GM23248 (cell line): Measurements from ENCODE around the gene MANBA. TPM values are rescaled to one million over a fixed set of nuclear protein-coding genes. Genes with fewer than 3 reads are reported as not detected.

ENCODE experiments used
- DNase-seq: peaks from one replicate; pipeline ENCODE4 v3.0.0-alpha.2; 2015
- H2AFZ ChIP-seq: fragments of 200-600 bp; sonication (generic); 2 replicates; pipeline ENCODE4 v1.6.1; 2016; ENCODE audit warnings: antibody characterized with exemption
- H3F3A ChIP-seq: fragments of 200-600 bp; sonication (generic); 2 replicates; pipeline ENCODE4 v1.6.1; 2016; ENCODE audit warnings: mild to moderate bottlenecking, antibody characterized with exemption, mixed run types; ENCODE audit not compliant: insufficient read depth
- H3K27ac ChIP-seq: fragments of 200-600 bp; sonication (generic); 2 replicates; pipeline ENCODE4 v1.5.1; 2016; ENCODE audit warnings: mild to moderate bottlenecking
- H3K27me3 ChIP-seq: fragments of 200-600 bp; sonication (generic); replicated peaks from 2 replicates; pipeline ENCODE4 v1.6.1; 2016; ENCODE audit warnings: mild to moderate bottlenecking; ENCODE audit not compliant: insufficient read depth
- H3K36me3 ChIP-seq: fragments of 200-600 bp; sonication (generic); 2 replicates; pipeline ENCODE4 v1.6.1; 2016; ENCODE audit warnings: low read depth, mild to moderate bottlenecking
- H3K4me1 ChIP-seq: fragments of 200-600 bp; sonication (generic); 2 replicates; pipeline ENCODE4 v1.6.1; 2016; ENCODE audit warnings: mild to moderate bottlenecking; ENCODE audit not compliant: insufficient read depth
- H3K4me2 ChIP-seq: fragments of 200-600 bp; sonication (generic); one replicate; pipeline ENCODE4 v1.6.1; 2016; ENCODE audit warnings: mild to moderate bottlenecking; ENCODE audit not compliant: unreplicated experiment
- H3K4me3 ChIP-seq: fragments of 200-600 bp; sonication (generic); 2 replicates; pipeline ENCODE4 v1.5.1; 2016; ENCODE audit warnings: mild to moderate bottlenecking
- H3K79me2 ChIP-seq: fragments of 200-600 bp; sonication (generic); 2 replicates; pipeline ENCODE4 v1.6.1; 2016; ENCODE audit warnings: mild to moderate bottlenecking; ENCODE audit not compliant: insufficient read depth
- H3K9ac ChIP-seq: fragments of 200-600 bp; sonication (generic); 2 replicates; pipeline ENCODE4 v1.6.1; 2016; ENCODE audit warnings: mild to moderate bottlenecking
- H3K9me2 ChIP-seq: fragments of 200-600 bp; sonication (generic); 2 replicates; pipeline ENCODE4 v1.6.1; 2016; ENCODE audit warnings: mixed run types, mild to moderate bottlenecking, moderate library complexity; ENCODE audit not compliant: insufficient read depth
- H3K9me3 ChIP-seq: fragments of 200-600 bp; sonication (generic); one replicate; pipeline ENCODE4 v1.6.1; 2017; ENCODE audit warnings: low read depth
- H4K20me1 ChIP-seq: fragments of 200-600 bp; sonication (generic); 2 replicates; pipeline ENCODE4 v1.6.0; 2016; ENCODE audit not compliant: insufficient read depth
- EZH2 ChIP-seq: fragments of 200-600 bp; sonication (generic); IDR thresholded peaks from 2 replicates; pipeline ENCODE4 v1.6.1; 2018; ENCODE audit warnings: antibody characterized with exemption, mild to moderate bottlenecking; ENCODE audit not compliant: insufficient read depth, poor library complexity, severe bottlenecking
- EZH2phosphoT487 ChIP-seq: fragments of 200-600 bp; sonication (generic); IDR thresholded peaks from 2 replicates; pipeline ENCODE4 v1.6.1; 2018; ENCODE audit warnings: antibody characterized with exemption, moderate library complexity, mild to moderate bottlenecking, low read depth; ENCODE audit not compliant: insufficient read depth
- WGBS, 2 experiments: methylation state at CpG; one replicate each; pipeline ENCODE4 v1.1.6; 2015 to 2017; ENCODE audit warnings: low lambda C conversion rate in 2 of 2, low coverage in 1 of 2; ENCODE audit errors: missing lambda C conversion rate in 2 of 2; 5-methylcytosine and 5-hydroxymethylcytosine counted together
- in situ Hi-C: fragments of 300-500 bp; cut with MboI; formaldehyde crosslinking; loops from 2 replicates; pipeline ENCODE4 v1.15.0; 2020
- polyA plus RNA-seq: library from polyadenylated mRNA; unstranded; fragments of >200 nt; fragmentation: Nextera tagmentation; extraction: Ambion mirVana; gene quantifications from 2 replicates; pipeline ENCODE4 v1.2.1, GENCODE V29; 2016
- total RNA-seq: library from RNA; depleted of rRNA; stranded (reverse); fragments of >200 nt; shearing (Covaris generic); gene quantifications from 2 replicates; pipeline ENCODE4 v1.2.3, GENCODE V29; 2014

MANBA gene
- total and polyA plus RNA-seq, 2 experiments from 2014 or later, result 16.6 to 20.5 TPM

GRCh38 chr4:102807345-102807744 is 46.6 kb upstream of the MANBA start:
- in situ Hi-C loops, result no loop called here
- DNase-seq, result no peak
- H3K79me2 ChIP-seq, result peaks cover 100% of the 10 kb centered on the region
- H3K4me3 ChIP-seq, result no peak overlapping the region
- H3K9me3 ChIP-seq, result no peaks in the 10 kb centered on the region
- TF ChIP-seq EZH2 (no peak), EZH2phosphoT487 (no peak)
- peaks cover 27% of the 10 kb centered on the region; the same call in 1 of the 2 replicates for H3F3A ChIP-seq
- no peak overlapping the region for H2AFZ ChIP-seq
- H3K27ac ChIP-seq, result no peak overlapping the region
- H3K9ac ChIP-seq, result no peak overlapping the region
- peaks cover 53% of the 10 kb centered on the region for H3K36me3 ChIP-seq
- no peak overlapping the region for H3K4me2 ChIP-seq
- no peaks in the 10 kb centered on the region for H3K27me3 ChIP-seq
- 44 to 64% methylated on average over 1 of the region's 1 CpG for WGBS, 2 experiments
- no peaks in the 10 kb centered on the region for H3K9me2 ChIP-seq
- peaks cover 36% of the 10 kb centered on the region for H3K4me1 ChIP-seq
- peaks cover 43% of the 10 kb centered on the region; the same call in 1 of the 2 replicates for H4K20me1 ChIP-seq

DNA sequence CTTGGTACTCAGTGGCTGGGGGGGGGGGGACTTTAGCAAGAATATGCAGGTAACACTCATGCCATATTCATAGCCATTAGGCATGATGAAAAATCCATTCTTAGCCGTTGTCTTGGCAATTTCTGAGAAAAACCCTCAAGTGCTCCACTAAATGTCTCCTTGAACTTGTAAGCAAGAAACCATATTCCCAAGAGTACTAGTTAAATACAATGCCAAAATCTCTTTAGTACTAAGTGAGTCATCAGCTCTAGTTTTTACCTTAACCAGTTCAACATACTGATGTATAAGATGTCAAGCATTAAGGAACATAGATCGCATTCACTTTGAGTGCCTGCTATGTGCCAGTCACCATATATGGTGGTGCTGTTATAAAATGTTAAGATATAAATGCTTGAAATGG is 39.0 kb upstream of the MANBA start:
- H3K36me3 ChIP-seq, result peaks cover 76% of the 10 kb centered on the region
- peaks cover 10% of the 10 kb centered on the region for H3K4me1 ChIP-seq
- H3K9ac ChIP-seq, result no peak overlapping the region
- 87 to 94% methylated on average over 2 of the region's 2 CpGs for WGBS, 2 experiments
- peak; percentile 62 for DNase-seq
- no peak overlapping the region for H3K4me3 ChIP-seq
- H3K4me2 ChIP-seq, result no peak overlapping the region
- peaks cover 80% of the 10 kb centered on the region for H3F3A ChIP-seq
- no peaks in the 10 kb centered on the region for H3K9me3 ChIP-seq
- TF ChIP-seq EZH2 (no peak), EZH2phosphoT487 (no peak)
- H3K79me2 ChIP-seq, result peaks cover 100% of the 10 kb centered on the region
- H4K20me1 ChIP-seq, result peaks cover 31% of the 10 kb centered on the region; the same call in 1 of the 2 replicates
- H3K27ac ChIP-seq, result 0 out of 2 replicates have a peak overlapping the region, but pooled peaks have one; percentile 9
- no peak overlapping the region for H2AFZ ChIP-seq
- no peaks in the 10 kb centered on the region for H3K9me2 ChIP-seq
- in situ Hi-C loops, result no loop called here
- no peaks in the 10 kb centered on the region for H3K27me3 ChIP-seq

DNA sequence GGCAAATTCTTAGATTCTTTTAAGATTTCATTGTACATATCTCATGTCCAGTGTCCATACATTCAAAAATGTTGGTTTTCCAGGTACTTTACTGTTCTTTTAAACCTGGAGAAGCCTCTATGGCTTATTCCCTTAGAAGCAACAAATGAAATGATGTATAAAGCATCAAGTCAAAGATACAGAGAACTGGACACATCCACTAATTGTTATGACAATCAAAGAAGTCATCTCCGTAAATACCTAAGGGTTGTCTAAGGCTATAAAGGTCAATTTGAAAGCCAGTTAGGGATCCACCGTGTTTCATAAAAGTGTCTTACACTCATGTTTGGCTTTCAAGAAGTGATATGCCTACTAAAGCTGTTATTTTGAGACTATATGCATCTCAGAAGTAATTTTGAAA is 34.2 kb upstream of the MANBA start:
- DNase-seq, result no peak
- Histone ChIP-seq H3K4me1 (peaks cover 11% of the 10 kb centered on the region), H3K4me3 (no peak overlapping the region), H3K9ac (no peak overlapping the region), H4K20me1 (0 out of 2 replicates have a peak, but pooled peaks cover 5% of the 10 kb centered on the region), H3K9me3 (no peaks in the 10 kb centered on the region), H3K79me2 (peaks cover 89% of the 10 kb centered on the region), H3K9me2 (no peaks in the 10 kb centered on the region), H3K36me3 (peaks cover 78% of the 10 kb centered on the region), H2AFZ (no peak overlapping the region), H3K27ac (no peak overlapping the region), H3K4me2 (no peak overlapping the region), H3K27me3 (no peaks in the 10 kb centered on the region), H3F3A (peaks cover 88% of the 10 kb centered on the region)
- in situ Hi-C loops, result no loop called here
- WGBS, 2 experiments, result 96 to 99% methylated on average over 2 of the region's 2 CpGs
- TF ChIP-seq EZH2phosphoT487, result no peak
- no peak for TF ChIP-seq EZH2

- DNase-seq, result no peak
- peaks cover 64% of the 10 kb centered on the region for H3K79me2 ChIP-seq
- in situ Hi-C loops, result no loop called here
- H2AFZ ChIP-seq, result no peak overlapping the region
- H3K4me2 ChIP-seq, result no peak overlapping the region
- no peak overlapping the region for H3K27ac ChIP-seq
- H3K9me2 ChIP-seq, result no peaks in the 10 kb centered on the region
- peaks cover 88% of the 10 kb centered on the region for H3F3A ChIP-seq
- H3K9ac ChIP-seq, result no peak overlapping the region
- H4K20me1 ChIP-seq, result no peaks in the 10 kb centered on the region
- peaks cover 62% of the 10 kb centered on the region for H3K36me3 ChIP-seq
- 0 out of 2 replicates have a peak, but pooled peaks cover 3% of the 10 kb centered on the region for H3K4me1 ChIP-seq
- H3K9me3 ChIP-seq, result no peaks in the 10 kb centered on the region
- no peaks in the 10 kb centered on the region for H3K27me3 ChIP-seq
- TF ChIP-seq EZH2, result no peak
- no peak for TF ChIP-seq EZH2phosphoT487
- WGBS, 2 experiments, result 73 to 80% methylated on average over 2 of the region's 2 CpGs
- no peak overlapping the region for H3K4me3 ChIP-seq
Measured at GRCh38 chr4:102792361-102792936, 31.7 kb upstream of the MANBA start.
